Dermis microvascular lymphatic vessel endothelial cell (primary cell): Measurements from ENCODE around the gene CEBPA. TPM values are rescaled to one million over a fixed set of nuclear protein-coding genes. Genes with fewer than 3 reads are reported as not detected.

ENCODE experiments used
- DNase-seq, 2 donors: peaks; one replicate each; pipeline versions ENCODE4 v3.0.0 to v3.0.0-alpha.2; 2010; ENCODE audit warnings: low read depth in 2 of 2
- total RNA-seq: library from RNA; depleted of rRNA; stranded (reverse); fragments of >200 nt; gene quantifications from 2 replicates; pipeline ENCODE4 v1.2.1, GENCODE V29; 2014

Gene CEBPA
- total RNA-seq, 1 donor from 2014 or later = 0.13 TPM

DNA sequence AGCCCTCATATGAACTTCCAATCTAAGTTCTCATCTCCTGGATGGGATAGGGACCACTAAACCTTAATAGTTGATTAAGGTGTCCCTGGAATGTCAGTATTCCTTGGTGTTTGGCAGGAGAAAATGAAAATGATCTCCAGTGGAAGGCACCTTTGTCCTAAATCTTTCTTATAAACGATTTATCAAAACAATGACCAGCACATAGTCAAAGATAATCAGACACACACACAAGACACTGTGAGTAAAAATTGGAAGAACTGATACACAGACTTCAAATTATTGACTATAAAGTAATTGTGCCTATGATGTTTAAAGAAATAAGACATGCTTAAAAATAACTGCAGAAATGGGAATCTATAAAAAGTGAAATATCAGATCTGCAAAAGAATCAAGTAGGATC is 13.7 kb downstream of the CEBPA start:
- DNase-seq = no peak

DNA sequence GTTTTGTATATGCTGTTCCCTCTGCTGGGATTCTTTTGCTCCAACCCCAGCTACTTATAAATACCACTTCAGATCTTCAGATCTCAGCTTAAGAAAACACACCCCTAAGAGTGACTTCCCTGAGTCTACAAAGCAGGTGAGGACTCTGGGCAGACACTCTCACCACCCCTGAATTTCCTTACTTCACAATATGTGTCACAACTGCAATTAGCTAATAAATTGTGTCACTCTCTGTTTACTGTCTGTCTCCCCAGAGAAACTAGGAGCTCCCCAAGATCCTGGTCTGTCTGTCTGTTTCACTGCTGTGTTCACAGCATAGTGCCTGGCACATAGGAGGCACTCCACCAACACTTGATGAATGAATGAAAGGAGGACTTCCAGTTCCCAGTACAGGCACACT is 14.4 kb downstream of the CEBPA start:
- no peak for DNase-seq

- DNase-seq = no peak
Measured at GRCh38 chr19:33287438-33287837, 14.9 kb downstream of the CEBPA start.

DNA sequence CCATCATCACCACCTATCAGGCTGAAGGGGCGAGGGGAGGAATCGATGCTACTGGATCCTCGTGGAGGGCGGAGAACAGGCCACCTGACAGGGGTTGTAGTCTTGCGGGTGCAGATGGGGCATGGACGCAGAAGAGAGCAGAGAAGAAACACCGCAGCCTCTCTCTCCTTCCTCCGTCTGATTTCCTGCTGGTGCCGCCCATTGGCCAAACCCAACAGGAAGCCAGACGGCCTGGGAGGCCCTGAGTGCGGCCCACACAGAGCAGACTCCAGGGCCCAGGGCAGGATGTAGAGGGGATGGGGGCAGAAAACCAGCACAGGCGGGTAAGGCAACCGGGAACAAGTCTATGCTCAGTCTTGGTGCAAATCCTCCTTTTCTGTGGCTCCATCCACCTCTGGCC is 15.4 kb downstream of the CEBPA start:
- no peak for DNase-seq

GRCh38 chr19:33285441-33285927 is 16.9 kb downstream of the CEBPA start:
- DNase-seq = no peak

DNA sequence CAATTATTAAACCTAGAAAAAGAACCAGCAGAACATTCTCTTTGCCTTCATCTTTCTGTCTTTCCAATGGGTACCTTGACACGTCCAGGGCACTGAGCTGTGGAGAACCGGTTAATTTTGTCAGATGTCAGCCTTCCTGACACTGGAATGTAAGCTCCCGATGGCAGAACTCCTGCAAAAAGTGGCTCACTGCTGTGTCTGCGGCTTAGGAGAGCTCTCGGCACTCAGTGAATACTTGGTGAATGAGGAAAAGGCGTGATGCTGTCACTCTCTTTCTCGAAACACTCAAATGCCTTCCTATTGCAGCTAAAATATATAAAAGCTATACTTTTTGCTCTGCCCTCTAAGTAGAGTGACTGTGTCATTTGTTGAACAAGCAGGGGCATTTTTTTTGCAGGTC is 17.6 kb downstream of the CEBPA start:
- DNase-seq = no peak

DNA sequence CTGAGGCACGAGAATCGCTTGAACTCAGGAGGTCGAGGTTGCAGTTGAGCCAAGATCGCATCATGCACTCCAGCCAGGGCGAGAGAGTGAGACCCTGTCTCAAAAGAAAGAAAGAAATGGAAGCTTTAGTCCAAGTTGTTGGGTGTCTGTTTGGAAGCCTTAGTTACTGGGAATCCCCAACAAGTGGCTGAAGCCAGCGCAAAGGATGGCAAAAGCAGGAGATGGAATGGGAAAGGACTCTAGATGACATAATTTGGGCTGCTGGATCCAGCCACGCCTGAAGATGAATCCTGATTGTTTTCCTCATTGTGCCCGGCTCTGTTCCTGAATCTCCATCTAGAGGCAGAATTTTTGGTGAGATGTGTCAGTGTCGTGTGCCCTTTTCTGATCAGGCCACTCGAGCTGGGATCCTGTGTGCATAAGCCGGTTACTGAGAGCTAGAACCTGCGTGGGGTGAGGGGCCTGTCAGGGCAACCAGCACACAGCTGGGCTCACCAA is 18.1 kb downstream of the CEBPA start:
- no peak for DNase-seq

GRCh38 chr19:33283589-33283988 is 18.7 kb downstream of the CEBPA start:
- DNase-seq = no peak

GRCh38 chr19:33282036-33282671 is 20.2 kb downstream of the CEBPA start:
- DNase-seq = no peak

DNA sequence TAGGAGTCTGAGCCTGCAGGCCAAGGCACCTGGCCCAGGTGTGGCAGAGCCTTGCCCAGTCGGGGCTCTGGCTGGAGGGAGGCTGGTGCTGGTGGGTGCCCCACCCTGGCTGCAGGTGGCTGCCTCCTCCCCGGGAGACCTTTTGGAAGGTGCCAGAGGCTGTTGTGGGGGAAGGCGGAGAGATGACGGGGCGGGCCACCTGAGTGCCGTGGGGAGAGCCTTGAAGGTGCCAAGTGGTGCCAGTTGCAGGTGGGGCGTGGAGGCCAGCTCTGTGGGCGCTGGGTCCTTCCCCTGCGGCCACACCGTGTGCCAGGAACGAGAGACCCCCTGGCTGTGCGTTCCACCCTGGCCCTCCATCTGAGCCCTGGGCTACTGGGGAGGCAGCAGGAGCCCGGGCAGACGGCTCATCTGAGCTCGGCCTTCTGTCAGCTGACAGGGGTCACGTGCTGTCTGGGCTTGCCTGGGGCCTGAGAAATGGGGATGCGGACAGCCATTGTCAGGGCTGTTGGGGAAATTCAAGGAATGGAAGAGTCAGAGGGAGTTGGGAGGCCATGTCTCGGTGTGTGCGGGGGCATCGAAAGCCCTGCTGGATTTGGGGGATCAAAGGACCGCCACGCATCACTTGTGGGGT is 20.9 kb downstream of the CEBPA start:
- DNase-seq = no peak

DNA sequence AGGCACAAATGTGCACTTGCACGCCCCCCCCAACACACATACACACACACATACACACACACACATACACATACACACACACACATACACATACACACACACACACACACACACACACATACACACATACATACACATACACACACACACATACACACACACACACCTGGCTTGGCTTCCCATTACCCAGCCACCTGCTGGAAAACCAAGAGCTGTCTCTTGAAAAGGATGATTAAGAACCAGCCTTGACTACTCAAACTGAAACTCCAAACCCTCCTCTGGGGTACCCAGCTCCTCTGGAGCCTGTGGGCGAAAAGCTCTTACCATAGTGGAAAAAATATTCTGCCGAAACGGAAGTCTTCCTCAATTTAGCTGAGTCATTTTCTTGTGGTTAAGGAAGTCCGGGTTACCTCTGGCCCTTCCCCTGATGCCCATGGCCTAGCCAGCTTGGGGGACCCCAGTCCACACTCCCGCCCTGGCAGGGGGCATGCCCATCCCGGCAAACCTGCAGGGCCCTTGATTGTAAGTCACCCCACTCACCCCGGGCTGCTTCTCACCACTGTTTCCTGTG is 21.9 kb downstream of the CEBPA start:
- no peak for DNase-seq

DNA sequence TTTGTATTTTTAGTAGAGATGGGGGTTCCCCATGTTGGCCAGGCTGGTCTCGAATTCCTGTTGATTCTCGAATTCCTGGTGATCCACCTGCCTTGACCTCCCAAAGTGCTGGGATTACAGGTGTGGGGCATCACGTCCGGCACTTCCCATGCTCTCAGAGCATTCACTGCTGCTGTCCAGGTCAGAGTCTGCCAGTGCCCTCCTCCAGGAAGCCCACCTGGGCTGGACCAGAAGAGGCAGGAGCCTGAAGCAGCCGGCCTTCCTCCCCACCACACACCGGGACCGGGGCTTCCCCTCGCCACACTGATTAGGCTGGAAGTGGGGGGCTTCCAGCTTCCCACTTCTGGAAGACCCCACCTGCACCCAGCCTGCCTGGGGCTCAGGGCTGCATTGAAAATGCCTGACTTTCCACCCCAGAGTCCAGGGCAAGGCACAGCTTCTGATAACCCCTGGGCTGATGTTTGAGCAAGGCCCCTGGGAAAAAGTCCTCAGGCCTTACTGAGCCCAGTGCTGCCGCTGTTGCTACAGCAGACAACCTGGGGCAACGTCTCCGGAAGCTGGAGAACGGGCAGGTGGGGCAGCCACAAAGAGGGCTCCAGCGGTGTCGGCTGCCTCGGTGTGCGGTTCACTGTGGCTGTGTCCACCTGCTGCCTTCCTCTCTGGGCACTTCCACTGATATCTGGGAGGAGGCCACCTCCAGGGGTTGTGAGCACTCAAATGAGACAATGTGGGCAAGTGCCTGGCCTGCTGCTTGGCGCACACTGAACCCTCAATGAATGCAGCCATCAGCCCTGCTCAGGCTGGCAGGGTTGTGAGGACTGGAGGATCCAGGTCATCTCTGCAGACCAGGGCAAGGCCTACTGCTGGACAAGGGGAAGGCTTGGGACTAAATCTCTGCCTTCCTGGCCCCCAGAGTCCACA is 22.6 kb downstream of the CEBPA start:
- DNase-seq = no peak

- no peak for DNase-seq
Measured at GRCh38 chr19:33278403-33279269, 23.7 kb downstream of the CEBPA start.

- no peak for DNase-seq
Measured at GRCh38 chr19:33278023-33278402, 24.3 kb downstream of the CEBPA start.

DNA sequence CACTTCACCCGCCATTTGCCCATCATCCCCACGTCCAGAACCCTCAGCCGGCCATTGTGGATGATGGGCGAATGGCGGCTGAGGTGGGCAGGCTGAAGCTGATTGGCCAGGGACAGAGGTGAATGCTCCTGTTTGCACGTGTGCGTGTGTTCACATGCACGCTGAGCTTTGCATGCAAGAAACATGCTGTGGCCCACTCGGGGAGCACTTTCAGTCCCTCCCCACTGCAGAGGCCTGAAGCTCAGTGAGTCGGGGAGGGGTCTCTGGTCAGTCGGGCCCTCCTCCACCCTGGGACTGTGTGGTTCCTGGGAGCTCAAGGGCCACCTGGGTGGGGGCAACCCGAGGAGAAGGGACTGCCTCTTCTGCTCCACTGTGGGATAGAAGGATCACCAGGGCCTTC is 24.9 kb downstream of the CEBPA start:
- no peak for DNase-seq

GRCh38 chr19:33275933-33276619 is 26.3 kb downstream of the CEBPA start:
- DNase-seq = no peak

- no peak for DNase-seq
Measured at GRCh38 chr19:33275559-33275932, 26.8 kb downstream of the CEBPA start.

- no peak for DNase-seq
Measured at GRCh38 chr19:33274663-33275558, 27.4 kb downstream of the CEBPA start.
